CD4-positive, alpha-beta memory T cell (primary cell): ENCODE data around the gene DNAJC4. TPM values are rescaled to one million over a fixed set of nuclear protein-coding genes. Genes with fewer than 3 reads are reported as not detected.

Source experiments
- CTCF ChIA-PET: fragments of 350-600 bp; sonication (Branson Sonifier 250); formaldehyde crosslinking; loops from one replicate; lab custom pipeline; 2021; ENCODE audit warnings: inconsistent platforms; ENCODE audit not compliant: partially characterized antibody; lab: Charles Lee
- POLR2A ChIA-PET: fragments of 350-600 bp; sonication (Branson Sonifier 250); formaldehyde crosslinking; loops from one replicate; lab custom pipeline; 2021; ENCODE audit not compliant: partially characterized antibody; lab: Charles Lee
- DNase-seq, 5 donors: peaks; one replicate each; pipeline versions ENCODE4 v3.0.0 to v3.0.0-alpha.2; 2020 to 2022; ENCODE audit warnings: mixed read lengths in 1 of 5
- H3K27ac ChIP-seq: one replicate; pipeline ENCODE4 v1.7.0; 2013; ENCODE audit warnings: low read depth, low read length
- H3K27me3 ChIP-seq: 2 replicates; pipeline ENCODE4 v1.7.0; 2013; ENCODE audit warnings: mild to moderate bottlenecking, low read length, moderate library complexity; ENCODE audit not compliant: insufficient read depth
- H3K36me3 ChIP-seq: 2 replicates; pipeline ENCODE4 v1.7.0; 2013; ENCODE audit warnings: mild to moderate bottlenecking, low read length, moderate library complexity; ENCODE audit not compliant: insufficient read depth
- H3K4me1 ChIP-seq: 2 replicates; pipeline ENCODE4 v1.7.0; 2013; ENCODE audit warnings: mild to moderate bottlenecking, low read length, moderate library complexity; ENCODE audit not compliant: insufficient read depth
- H3K4me3 ChIP-seq, 2 donors: one replicate each; pipeline ENCODE4 v1.7.0; 2013; ENCODE audit warnings: low read length in 2 of 2, mild to moderate bottlenecking in 1 of 2
- H3K9me3 ChIP-seq, 2 donors: one replicate each; pipeline ENCODE4 v1.7.0; 2013; ENCODE audit warnings: low read length in 2 of 2, control low read depth in 1 of 2; ENCODE audit not compliant: control insufficient read depth in 1 of 2
- H3K27ac Mint-ChIP-seq, 7 donors: one replicate each; pipeline ENCODE4 v1.8.0; 2020 to 2021; ENCODE audit warnings: mixed read lengths in 7 of 7, mild to moderate bottlenecking in 6 of 7, inconsistent platforms in 3 of 7, moderate library complexity in 3 of 7
- H3K27me3 Mint-ChIP-seq, 2 donors: one replicate each; pipeline ENCODE4 v1.8.0; 2020 to 2021; ENCODE audit warnings: mixed read lengths in 2 of 2
- H3K36me3 Mint-ChIP-seq, 2 donors: one replicate each; pipeline ENCODE4 v1.8.0; 2020 to 2021; ENCODE audit warnings: mixed read lengths in 2 of 2, inconsistent platforms in 1 of 2, mild to moderate bottlenecking in 1 of 2
- H3K4me1 Mint-ChIP-seq, 4 donors: one replicate each; pipeline ENCODE4 v1.8.0; 2020 to 2021; ENCODE audit warnings: mixed read lengths in 4 of 4, mild to moderate bottlenecking in 1 of 4
- H3K4me3 Mint-ChIP-seq, 8 donors: one replicate each; pipeline ENCODE4 v1.8.0; 2020 to 2021; ENCODE audit warnings: mixed read lengths in 8 of 8, mild to moderate bottlenecking in 7 of 8, moderate library complexity in 6 of 8, inconsistent platforms in 3 of 8
- H3K9me3 Mint-ChIP-seq, 8 donors: one replicate each; pipeline ENCODE4 v1.8.0; 2020 to 2021; ENCODE audit warnings: mixed read lengths in 8 of 8, mild to moderate bottlenecking in 5 of 8, inconsistent platforms in 3 of 8, moderate library complexity in 1 of 8
- intact Hi-C: fragments of 100-400 bp; cut with micrococcal nuclease; formaldehyde crosslinking; loops from one replicate; pipeline ENCODE4 v1.15.1; 2023
- polyA plus RNA-seq, 2 donors: library from polyadenylated mRNA; unstranded; fragments of 300-500 nt; fragmentation: Illumina TruSeq; gene quantifications; one replicate each; pipeline ENCODE4 v1.2.3, GENCODE V29; 2021
- total RNA-seq, 2 experiments: library from RNA; stranded (reverse); gene quantifications; one replicate each; pipeline ENCODE4 v1.2.3, GENCODE V29; 2021

The DNAJC4 gene
- 10 to 100 TPM; 60.6 to 64.5 TPM for total RNA-seq
- 10 to 100 TPM; 15.6 to 23.6 TPM for polyA plus RNA-seq

DNA sequence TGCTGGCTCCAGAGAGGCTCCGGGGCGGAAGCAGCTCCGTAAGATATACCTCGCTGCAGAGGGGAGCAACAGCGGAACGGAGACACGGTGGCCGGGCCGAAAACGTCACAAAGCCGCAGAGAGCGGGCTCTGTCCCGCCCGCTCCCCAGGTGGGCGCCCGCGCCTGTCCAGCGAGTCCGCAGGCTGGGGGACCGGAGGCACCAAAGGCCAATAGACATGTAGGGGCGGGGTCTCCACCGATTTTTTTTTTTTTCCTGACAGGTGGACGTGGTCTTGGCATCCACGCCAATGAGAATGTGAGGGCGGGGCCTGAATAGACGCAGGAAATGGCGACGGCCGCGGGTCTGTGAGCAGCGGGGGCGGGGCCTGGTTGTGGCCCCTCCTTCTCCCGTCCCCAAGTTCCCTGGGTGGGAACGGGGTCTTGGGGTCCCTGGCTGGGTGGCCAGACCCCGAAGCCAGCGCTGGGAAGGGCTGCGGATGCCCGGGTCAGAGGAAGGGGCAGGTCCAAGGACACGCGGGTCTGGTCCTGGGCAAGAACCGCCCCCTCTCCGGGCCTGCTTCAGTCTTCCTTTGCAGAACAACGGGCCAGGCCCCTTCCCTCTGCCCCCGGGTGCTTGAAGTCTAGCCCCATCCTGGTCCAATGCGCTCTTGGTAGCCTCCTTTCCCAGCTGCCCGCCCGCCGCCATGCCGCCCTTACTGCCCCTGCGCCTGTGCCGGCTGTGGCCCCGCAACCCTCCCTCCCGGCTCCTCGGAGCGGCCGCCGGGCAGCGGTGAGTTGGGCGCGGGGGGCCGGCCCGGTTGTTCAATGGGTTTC lies at the start of gene DNAJC4:
Gene DNAJC4 (plus strand): TSS at position 378 of the 814 bp plus-strand sequence. CDS start 307 bp downstream, at position 685.
- peaks cover 0 to 9% of the 10 kb centered on the region in 2 donors for H3K36me3 Mint-ChIP-seq
- peak; percentile 87 to 92 (median 88) for DNase-seq
- H3K4me1 Mint-ChIP-seq: peaks cover 17 to 68% (median 47%) of the 10 kb centered on the region in 4 donors
- peak within 1 kb of the TSS; percentile 86 to 93 (median 88) for H3K4me3 Mint-ChIP-seq
- POLR2A ChIA-PET: interaction anchor here (0.8 to 38.9 kb wide), 9 partner anchors 15 to 87 kb away, joined by 3 to 937 read pairs (median 7); partner anchors contain the start of genes BAD, ESRRA, FERMT3 and FKBP2
- Histone ChIP-seq H3K9me3 (no peaks in the 10 kb centered on the region), H3K36me3 (no peaks in the 10 kb centered on the region), H3K27me3 (no peaks in the 10 kb centered on the region), H3K4me3 (peak within 1 kb of the TSS; percentile 52 to 86), H3K27ac (peak within 1 kb of the TSS; percentile 77), H3K4me1 (peaks cover 53% of the 10 kb centered on the region)
- intact Hi-C loops: loop anchor here (1.0 kb wide), 4 partner anchors 11 to 74 kb away; partner anchors contain the start of genes FKBP2 and PLCB3
- no peaks in the 10 kb centered on the region for H3K27me3 Mint-ChIP-seq
- H3K9me3 Mint-ChIP-seq: no peaks in the 10 kb centered on the region
- CTCF ChIA-PET: interaction anchor here (0.6 to 18.8 kb wide), 4 partner anchors 20 to 53 kb away, joined by 3 to 207 read pairs (median 4); partner anchors contain the start of genes FERMT3, PLCB3 and STIP1
- H3K27ac Mint-ChIP-seq: peak within 1 kb of the TSS; percentile 92 to 97 (median 94)

DNA sequence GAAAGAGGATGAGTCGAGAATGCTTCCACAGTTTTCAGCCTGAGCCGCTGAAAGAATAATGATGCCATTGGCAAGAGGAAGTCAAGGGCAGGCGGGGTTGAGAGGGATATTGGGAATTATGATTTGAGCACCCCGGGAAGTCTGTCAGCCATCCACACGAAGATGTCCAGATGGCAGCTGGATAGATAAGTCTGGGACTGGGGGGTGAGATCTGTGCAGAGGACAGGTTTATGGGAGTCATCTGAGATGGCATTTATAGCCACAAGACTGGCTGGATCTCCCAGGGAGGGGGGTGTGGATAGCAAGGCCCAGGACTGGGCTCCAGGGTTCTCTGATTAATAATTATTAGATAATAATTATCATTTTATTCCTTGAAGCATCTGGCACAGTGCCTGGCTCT lies 49.5 kb upstream of the DNAJC4 start:
- Mint-ChIP-seq H3K27me3 (no peaks in the 10 kb centered on the region), H3K36me3 (peaks cover 0 to 4% of the 10 kb centered on the region in 2 donors), H3K4me1 (peaks cover 13 to 41% (median 27%) of the 10 kb centered on the region in 4 donors), H3K27ac (no peak overlapping the region), H3K4me3 (no peak overlapping the region), H3K9me3 (peaks cover 0 to 2% (median 0%) of the 10 kb centered on the region in 8 donors)
- Histone ChIP-seq H3K4me3 (no peak overlapping the region), H3K36me3 (no peaks in the 10 kb centered on the region), H3K27me3 (no peaks in the 10 kb centered on the region), H3K4me1 (peaks cover 27% of the 10 kb centered on the region), H3K27ac (no peak overlapping the region), H3K9me3 (no peaks in the 10 kb centered on the region)
- CTCF ChIA-PET: interaction anchor here (1.1 to 2.0 kb wide), 3 partner anchors 27 to 181 kb away, joined by 3 to 8 read pairs (median 3); partner anchors contain the start of gene CATSPERZ
- intact Hi-C loops: no loop called here
- DNase-seq: no peak
- POLR2A ChIA-PET: interaction anchor here (1.1 kb wide), 1 partner anchor 23 kb away, joined by 3 read pairs; no protein-coding TSS in a partner anchor

DNA sequence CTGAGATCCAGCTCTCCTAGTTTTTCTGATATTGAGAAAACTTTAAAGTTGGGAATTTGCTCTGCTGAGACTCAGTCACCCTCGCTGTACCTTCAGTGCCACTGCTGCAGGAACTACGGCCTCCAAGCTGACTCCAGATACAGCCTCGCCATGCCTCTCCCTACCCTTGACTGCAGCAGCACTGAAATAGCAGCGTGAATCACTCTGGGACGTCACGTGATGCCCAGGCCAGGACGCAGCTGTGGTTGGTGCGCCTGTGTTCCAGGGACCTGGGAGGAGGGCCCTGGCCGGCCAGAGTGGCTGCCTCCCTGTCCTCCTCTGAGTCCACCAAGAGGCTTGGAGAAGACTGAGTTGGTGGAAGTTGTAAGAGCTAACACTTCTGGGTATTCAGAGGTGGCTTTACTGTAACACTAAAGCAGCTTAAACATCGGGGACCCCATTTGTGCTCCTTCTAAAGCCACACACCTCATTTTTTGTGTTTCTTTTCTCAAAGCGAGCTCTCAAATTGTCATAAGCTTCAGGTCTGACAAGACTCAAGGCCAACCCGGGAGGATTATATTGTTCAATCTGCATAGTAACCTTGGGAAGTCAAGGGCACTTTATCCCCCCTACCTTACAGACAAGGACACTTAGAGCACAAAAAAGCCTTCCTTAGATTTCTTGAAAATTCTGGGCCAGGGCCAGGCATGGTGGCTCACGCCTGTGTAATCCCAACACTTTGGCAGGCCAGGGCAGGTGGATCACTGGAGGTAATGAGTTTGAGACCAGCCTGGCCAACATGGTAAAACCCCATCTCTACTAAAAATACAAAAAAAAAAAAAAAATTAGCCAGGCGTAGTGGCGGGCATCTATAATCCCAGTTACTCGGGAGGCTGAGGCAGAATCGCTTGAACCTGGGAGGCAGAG lies 48.6 kb upstream of the DNAJC4 start:
- H3K9me3 ChIP-seq: no peaks in the 10 kb centered on the region
- Mint-ChIP-seq H3K9me3 (peaks cover 0 to 3% (median 0%) of the 10 kb centered on the region in 8 donors), H3K36me3 (peaks cover 0 to 6% of the 10 kb centered on the region in 2 donors), H3K27ac (peak overlapping the region in 2 of 7 donors; percentile 46 to 47), H3K27me3 (no peaks in the 10 kb centered on the region), H3K4me3 (peak overlapping the region in 1 of 8 donors; percentile 18), H3K4me1 (peaks cover 11 to 42% (median 24%) of the 10 kb centered on the region in 4 donors)
- CTCF ChIA-PET: interaction anchor here (0.6 to 2.0 kb wide), 6 partner anchors 23 to 181 kb away, joined by 3 to 8 read pairs (median 4); partner anchors contain the start of gene CATSPERZ
- intact Hi-C loops: no loop called here
- H3K4me1 ChIP-seq: peaks cover 24% of the 10 kb centered on the region
- no peaks in the 10 kb centered on the region for H3K36me3 ChIP-seq
- DNase-seq: no peak
- POLR2A ChIA-PET: interaction anchor here (0.8 kb wide), 1 partner anchor 25 kb away, joined by 3 read pairs; the partner anchor contains the start of gene FERMT3
- H3K27ac ChIP-seq: no peak overlapping the region
- H3K4me3 ChIP-seq: no peak overlapping the region
- no peaks in the 10 kb centered on the region for H3K27me3 ChIP-seq

DNA sequence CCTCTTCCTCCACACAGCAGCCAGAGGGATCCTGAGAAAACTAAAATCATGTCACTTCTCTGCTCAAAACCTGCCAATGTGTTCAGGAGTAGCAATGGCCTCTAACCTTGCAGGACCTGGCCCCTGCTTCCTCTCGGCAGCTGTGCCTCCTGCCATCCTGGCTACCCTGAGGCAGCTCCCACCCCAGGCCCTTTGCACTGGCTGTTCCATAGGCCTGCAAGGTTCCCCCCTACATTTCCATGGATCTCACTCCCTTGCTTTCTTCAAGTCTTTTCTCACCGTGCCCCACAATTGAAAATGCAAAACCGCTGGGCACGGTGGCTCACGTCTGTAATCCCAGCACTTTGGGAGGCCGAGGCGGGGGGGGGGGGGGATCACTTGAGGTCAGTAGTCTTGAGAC lies 46.5 kb upstream of the DNAJC4 start:
- H3K4me3 Mint-ChIP-seq: peak overlapping the region in 2 of 8 donors; percentile 36 to 64
- intact Hi-C loops: loop anchor here (2.0 kb wide), 1 partner anchor 17 kb away; the partner anchor contains the start of gene MACROD1
- Histone ChIP-seq H3K4me1 (peaks cover 19% of the 10 kb centered on the region), H3K27me3 (no peaks in the 10 kb centered on the region), H3K4me3 (no peak overlapping the region), H3K36me3 (no peaks in the 10 kb centered on the region), H3K9me3 (no peaks in the 10 kb centered on the region), H3K27ac (no peak overlapping the region)
- H3K27ac Mint-ChIP-seq: peak overlapping the region in 2 of 7 donors; percentile 35 to 38
- CTCF ChIA-PET: interaction anchor here (8.3 kb wide), 1 partner anchor 21 kb away, joined by 106 read pairs; the partner anchor contains the start of gene FERMT3
- peaks cover 0 to 6% of the 10 kb centered on the region in 2 donors for H3K36me3 Mint-ChIP-seq
- POLR2A ChIA-PET: interaction anchor here (3.9 to 6.0 kb wide), 2 partner anchors 18 to 22 kb away, joined by 25 to 128 read pairs; partner anchors contain the start of genes FERMT3 and MACROD1
- peaks cover 7 to 43% (median 22%) of the 10 kb centered on the region in 4 donors for H3K4me1 Mint-ChIP-seq
- no peaks in the 10 kb centered on the region for H3K27me3 Mint-ChIP-seq
- peaks cover 0 to 3% (median 0%) of the 10 kb centered on the region in 8 donors for H3K9me3 Mint-ChIP-seq
- no peak for DNase-seq

DNA sequence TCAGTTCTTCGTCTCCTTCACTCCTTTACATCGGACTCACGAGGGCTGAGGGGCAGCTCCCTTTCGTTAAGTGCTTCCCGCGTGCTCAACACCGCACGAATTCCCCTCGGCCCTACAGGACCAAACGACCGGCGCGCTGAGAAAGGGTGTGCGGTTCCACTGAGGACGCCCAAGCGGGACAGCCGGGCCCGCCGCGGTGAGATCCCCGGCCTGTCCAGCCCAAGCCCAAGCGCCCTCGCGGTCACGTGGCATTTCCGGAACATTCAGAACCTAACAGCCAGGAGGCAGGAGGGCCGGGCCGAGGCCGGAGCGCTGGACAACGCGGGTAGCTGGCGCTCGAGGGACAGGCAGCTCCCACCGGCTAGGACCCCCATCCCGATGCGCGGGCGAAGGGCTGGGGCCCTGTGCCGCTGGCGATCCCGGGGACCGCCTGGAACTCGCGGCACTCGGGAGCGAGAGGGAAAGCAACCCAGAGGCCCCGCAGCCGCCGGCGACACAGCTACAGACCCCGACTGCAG lies 45.1 kb upstream of the DNAJC4 start:
- H3K4me3 ChIP-seq: peak overlapping the region; percentile 64 to 71
- Mint-ChIP-seq H3K4me1 (peaks cover 9 to 48% (median 29%) of the 10 kb centered on the region in 4 donors), H3K27ac (peak overlapping the region; percentile 84 to 98 (median 92)), H3K9me3 (peaks cover 0 to 3% (median 0%) of the 10 kb centered on the region in 8 donors), H3K4me3 (peak overlapping the region; percentile 95 to 99 (median 97)), H3K27me3 (no peaks in the 10 kb centered on the region), H3K36me3 (peaks cover 0 to 8% of the 10 kb centered on the region in 2 donors)
- H3K9me3 ChIP-seq: no peaks in the 10 kb centered on the region
- DNase-seq: no peak
- CTCF ChIA-PET: interaction anchor here (0.9 to 8.3 kb wide), 8 partner anchors 10 to 133 kb away, joined by 3 to 106 read pairs (median 4); partner anchors contain the start of genes CATSPERZ, DNAJC4, FERMT3 and PRDX5
- POLR2A ChIA-PET: interaction anchor here (0.6 to 6.0 kb wide), 32 partner anchors 9 to 1353 kb away, joined by 3 to 128 read pairs (median 5); partner anchors contain the start of genes BAD, CATSPERZ, CCDC88B and COX8A
- peaks cover 29% of the 10 kb centered on the region for H3K4me1 ChIP-seq
- H3K27me3 ChIP-seq: no peaks in the 10 kb centered on the region
- H3K36me3 ChIP-seq: no peaks in the 10 kb centered on the region
- peak overlapping the region; percentile 79 for H3K27ac ChIP-seq
- intact Hi-C loops: loop anchor here (1.0 to 5.0 kb wide), 6 partner anchors 18 to 503 kb away; partner anchors contain the start of genes ESRRA, GPR137, MACROD1 and RTN3
